ENCODE results near the gene CLGN.

- TF ChIP-seq CREB5 (CRISPR knock-in tag; IDR thresholded peaks at IDR 0.05; ENCODE audit: low read depth) (no peak), PPARA (CRISPR knock-in tag; IDR thresholded peaks at IDR 0.05; ENCODE audit: borderline replicate concordance) (no peak), ESRRG (CRISPR knock-in tag; IDR thresholded peaks at IDR 0.05) (no peak), ARNTL (CRISPR knock-in tag; IDR thresholded peaks at IDR 0.05; ENCODE audit: borderline replicate concordance, low read depth) (no peak), ZNF8 (CRISPR knock-in tag; IDR thresholded peaks at IDR 0.05) (no peak), ZFP3 (CRISPR knock-in tag; IDR thresholded peaks at IDR 0.05) (no peak), PATZ1 (CRISPR knock-in tag; IDR thresholded peaks at IDR 0.05; ENCODE audit: borderline replicate concordance) (no peak), TSHZ2 (CRISPR knock-in tag; IDR thresholded peaks at IDR 0.05) (no peak), POU6F1 (CRISPR knock-in tag; IDR thresholded peaks at IDR 0.05; ENCODE audit: borderline replicate concordance, low read depth) (no peak), CSRNP3 (CRISPR knock-in tag; IDR thresholded peaks at IDR 0.05) (no peak), BACH2 (CRISPR knock-in tag; IDR thresholded peaks at IDR 0.05; ENCODE audit: borderline replicate concordance) (no peak), ZNF70 (CRISPR knock-in tag; IDR thresholded peaks at IDR 0.05) (no peak), GLIS3 (CRISPR knock-in tag; IDR thresholded peaks at IDR 0.05) (no peak)
Observed at GRCh38 chr4:140353786-140354185, 73.7 kb downstream of the CLGN start.
